ENCODE measurements around the gene SIMC1.
"Not testable (repeated sequence)": the region's sequence is repeated elsewhere in the genome, so short reads cannot be mapped to it uniquely, and the experiment has no call there.

Gene SIMC1
- total RNA-seq, result 12.5 to 15.5 reads per million in 2 experiments

DNA sequence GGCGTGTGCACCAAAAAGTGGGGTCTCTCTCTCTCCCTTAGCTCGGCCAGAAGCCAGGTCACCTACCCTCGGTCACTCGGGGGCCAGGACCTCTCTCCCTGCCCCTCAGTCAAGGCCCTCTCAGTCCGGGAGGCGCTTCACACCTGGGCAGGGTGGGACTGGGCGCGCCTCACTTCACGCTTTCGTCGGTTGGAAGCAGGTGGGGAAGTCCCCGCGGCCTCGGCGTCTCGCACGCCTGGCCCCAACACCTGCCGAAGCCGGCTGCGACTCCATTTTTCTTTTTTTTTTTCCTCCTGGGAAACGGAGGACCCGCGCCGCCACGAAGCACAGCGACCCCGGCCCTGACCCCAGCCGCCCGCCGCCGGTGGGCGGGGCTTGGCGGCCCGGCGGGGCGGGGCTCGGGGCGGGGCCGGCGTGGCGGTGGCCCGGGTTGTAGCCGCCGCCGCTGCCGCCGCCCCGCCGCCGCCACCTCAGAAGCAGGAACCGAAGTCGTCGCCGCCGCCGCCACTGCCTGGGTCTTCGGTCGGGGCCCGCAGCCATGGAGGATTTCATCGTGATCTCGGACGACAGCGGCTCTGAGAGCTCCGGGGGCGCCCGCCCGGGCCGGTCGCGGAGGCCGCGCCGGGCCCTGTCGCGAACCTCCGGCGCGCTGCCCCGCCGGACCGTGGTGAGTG lies at the start of gene SIMC1:
TSS of gene SIMC1 (plus strand) at position 454 of the 674 bp plus-strand sequence. CDS start at position 539, 85 bp downstream.
- peak; percentile 42 for DNase-seq (ENCODE audit: low read depth)

GRCh38 chr5:176188506-176189193 lies 49.6 kb upstream of the SIMC1 start:
- DNase-seq (ENCODE audit: low read depth), result no peak

GRCh38 chr5:176189857-176190256 lies 48.4 kb upstream of the SIMC1 start:
- DNase-seq (ENCODE audit: low read depth), result no peak

GRCh38 chr5:176190886-176191755 lies 47.1 kb upstream of the SIMC1 start:
- no peak for DNase-seq (ENCODE audit: low read depth)

DNA sequence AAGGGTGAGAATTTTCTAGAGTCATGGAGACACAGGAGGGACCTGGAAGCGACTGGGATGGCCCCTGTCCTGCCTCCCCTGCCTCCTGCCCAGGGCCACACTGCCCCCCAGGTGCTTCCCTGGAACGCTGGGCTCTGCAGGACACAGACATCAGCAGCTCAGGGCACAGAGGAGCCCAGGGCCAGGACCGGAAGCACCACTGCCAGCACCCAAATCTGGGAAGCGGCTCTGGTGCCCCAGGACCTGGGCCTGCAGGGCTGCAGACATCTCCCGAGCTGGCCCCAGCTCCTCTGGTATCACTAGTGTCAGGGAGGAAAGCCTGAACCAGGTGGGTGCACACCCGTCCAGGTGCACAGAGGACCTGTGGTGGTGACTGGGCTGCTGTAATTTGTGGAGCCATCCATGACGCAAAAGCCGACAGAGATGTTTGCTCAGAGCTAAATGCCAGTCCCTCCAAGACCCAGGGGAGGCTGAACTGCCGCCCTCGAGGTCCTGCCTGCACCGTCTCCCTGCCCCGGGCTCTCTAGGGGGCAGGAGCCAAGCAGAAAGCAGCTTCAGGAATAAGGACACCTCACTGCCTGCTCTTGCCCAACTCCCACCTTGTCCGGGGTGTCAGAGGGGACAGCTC lies 46.0 kb upstream of the SIMC1 start:
- DNase-seq (ENCODE audit: low read depth), result no peak

GRCh38 chr5:176192722-176193117 lies 45.5 kb upstream of the SIMC1 start:
- DNase-seq (ENCODE audit: low read depth), result not testable (repeated sequence)

GRCh38 chr5:176193636-176194035 lies 44.6 kb upstream of the SIMC1 start:
- DNase-seq (ENCODE audit: low read depth), result not testable (repeated sequence)

DNA sequence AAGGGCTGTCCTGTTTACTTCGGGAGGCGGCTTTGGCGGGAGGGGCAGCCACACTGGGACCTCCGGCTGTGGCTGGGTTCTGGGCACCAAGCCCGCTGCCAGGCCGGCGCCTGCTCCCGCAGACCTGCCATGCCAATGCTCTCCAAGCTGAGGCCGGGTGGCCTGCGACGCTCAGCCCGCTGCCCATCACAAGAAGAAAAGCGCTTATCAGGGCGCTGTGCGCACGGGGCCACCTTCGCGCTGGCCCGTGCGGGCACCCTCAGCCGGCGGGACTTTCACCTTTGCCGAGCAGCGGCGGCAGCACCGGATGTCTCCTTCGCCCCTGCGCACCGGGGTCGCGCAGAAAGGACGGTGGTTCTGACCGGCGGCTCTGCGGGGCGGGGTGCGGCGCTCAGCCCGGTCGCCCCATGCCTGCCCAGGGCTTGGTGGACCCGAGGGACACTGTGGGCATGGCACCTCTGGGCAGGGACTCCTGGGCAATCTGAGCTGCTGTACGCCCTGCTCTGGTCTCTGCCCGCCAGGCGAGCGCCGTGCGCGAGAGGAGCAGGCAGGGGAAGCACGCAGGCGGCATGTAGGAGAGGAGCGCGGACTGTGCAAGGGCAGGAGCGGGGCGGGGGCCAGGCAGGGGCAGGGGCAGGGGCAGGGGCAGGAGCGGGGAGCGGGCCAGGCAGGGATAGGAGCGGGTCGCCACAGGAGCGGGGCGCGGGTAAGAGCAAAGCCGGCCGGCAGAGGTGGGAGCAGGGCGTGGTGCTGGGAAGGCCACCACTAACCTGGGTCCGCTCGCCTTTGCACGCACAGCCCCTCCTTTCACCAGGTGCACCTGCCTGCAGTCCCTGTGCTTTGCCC lies 43.8 kb upstream of the SIMC1 start:
- not testable (repeated sequence) for DNase-seq (ENCODE audit: low read depth)

DNA sequence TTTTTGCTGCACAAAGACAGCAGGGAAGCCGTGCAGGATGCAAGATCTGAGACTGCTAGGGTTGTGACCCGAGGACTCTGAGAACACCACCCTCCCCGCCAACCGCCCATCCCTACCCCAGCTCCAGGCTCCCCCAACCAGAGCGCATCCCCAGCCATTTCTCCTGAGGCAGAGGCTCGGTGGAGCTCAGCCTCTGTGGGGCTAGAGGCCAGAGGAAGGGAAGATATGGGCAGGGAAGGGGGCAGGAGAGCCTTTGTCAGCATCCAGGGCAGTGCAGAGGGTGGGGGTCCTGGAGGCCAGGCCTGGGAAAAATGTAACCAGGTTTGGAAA lies 43.2 kb upstream of the SIMC1 start:
- not testable (repeated sequence) for DNase-seq (ENCODE audit: low read depth)

DNA sequence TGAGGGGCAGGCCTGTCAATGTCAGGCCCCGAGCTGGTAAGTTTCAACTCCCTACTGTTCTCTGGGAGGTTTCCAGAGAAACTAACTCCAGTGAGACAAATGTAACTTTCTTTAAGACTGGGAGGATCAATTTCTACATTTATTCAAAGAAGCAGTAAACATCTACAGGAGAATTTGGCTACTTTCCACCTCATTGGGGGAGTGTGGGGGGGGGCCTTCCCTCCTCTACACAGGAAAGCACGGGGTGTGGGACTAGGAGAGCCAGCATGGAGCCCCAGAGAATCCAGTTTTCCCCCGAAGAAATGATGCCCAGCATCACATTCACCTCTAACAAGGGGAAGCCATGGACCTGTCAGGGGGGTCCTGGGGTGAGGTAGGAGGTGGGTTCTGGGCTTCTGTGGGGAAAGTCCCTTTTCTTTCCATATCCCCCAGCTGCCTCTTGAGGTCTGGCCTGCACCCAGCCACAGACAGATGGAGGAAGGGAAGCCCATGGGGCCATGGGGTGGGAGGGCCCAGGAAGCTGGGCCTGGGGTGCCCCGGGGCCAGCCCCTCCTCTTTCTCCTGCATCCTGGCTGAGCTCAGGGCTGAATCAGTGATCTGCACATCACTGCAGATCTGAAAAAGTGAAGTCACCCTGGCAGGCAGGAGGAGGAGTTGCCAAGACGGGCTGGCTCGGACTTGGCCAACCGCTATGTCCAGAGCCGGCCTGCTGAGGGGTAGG lies 42.6 kb upstream of the SIMC1 start:
- DNase-seq (ENCODE audit: low read depth), result not testable (repeated sequence)

GRCh38 chr5:176196781-176197180 lies 41.4 kb upstream of the SIMC1 start:
- DNase-seq (ENCODE audit: low read depth), result not testable (repeated sequence)

DNA sequence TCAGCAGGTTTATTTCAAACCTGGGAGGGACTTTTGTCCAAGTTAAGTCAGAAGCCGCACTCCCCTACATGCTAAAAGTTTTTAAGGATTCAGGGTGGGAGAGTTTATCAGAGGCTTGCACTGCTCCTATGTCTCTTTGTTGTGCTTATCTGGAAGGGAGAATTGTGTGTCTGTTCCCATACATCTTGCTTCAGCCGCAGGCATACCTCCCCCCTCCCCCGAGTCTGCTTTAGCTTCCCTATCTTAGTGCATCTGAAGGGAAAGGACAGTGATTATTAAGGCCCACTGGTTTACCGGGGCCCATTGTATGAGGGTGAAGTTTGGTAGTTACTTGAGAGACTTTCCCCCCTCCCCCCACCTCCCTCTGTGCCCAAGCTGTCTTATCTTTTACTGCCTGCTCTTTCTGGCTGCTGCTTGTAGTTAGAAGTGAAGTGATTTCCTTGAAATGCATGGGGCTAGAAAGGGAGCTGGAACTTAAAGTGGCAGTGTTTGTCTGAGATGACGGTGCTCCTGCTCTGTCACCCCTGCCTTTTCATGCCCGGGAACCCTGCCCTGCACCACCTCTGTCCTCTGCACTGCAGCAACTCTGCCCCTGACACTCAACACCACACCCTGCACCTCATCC lies 40.9 kb upstream of the SIMC1 start:
- DNase-seq (ENCODE audit: low read depth), result not testable (repeated sequence)

DNA sequence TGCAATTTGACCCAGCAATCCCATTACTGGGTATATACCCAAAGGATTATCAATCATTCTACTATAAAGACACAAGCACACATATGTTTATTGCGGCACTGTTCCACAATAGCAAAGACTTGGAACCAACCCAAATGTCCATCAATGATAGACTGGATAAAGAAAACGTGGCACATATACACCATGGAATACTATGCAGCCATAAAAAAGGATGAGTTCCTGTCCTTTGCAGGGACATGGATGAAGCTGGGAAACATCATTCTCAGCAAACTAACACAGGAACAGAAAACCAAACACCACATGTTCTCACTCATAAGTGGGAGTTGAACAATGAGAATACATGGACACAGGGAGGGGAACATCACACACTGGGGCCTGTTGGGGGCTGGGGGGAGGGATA lies 39.9 kb upstream of the SIMC1 start:
- not testable (repeated sequence) for DNase-seq (ENCODE audit: low read depth)

DNA sequence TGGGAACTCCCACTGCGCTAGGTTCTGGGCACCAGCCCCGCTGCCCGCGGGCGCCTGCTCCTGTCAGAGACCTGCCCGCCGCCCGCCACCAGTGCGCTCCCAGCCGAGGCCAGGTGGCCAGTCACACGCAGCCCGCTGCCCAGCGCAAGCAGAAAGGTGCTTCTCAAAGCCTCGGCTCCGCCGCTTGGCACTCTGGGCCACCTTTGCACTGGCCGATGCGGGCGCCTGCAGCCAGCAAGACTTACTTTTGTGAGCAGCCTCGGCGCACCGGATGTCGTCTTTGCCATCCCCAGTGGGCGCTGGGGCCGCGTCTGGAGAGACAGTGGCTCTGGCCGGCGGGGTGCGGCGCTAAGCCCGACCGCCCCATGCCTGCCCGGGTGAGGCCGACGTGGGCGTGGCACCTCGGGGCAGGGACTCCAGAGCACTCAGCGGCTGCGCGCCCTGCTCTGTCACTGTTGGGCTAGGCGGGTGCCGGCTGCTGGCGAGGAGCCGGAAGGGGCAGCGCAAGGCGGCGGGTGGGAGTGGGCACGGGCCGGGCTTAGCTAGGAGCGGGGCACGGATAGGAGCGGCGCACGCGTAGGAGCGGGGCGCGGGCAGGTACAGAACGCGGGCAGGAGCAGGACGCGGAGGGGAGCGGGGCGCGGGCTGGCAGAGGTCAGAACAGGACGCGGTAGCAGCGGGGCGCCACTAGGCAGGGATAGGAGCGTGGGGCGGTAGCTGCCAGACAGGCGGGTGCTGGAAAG lies 39.1 kb upstream of the SIMC1 start:
- not testable (repeated sequence) for DNase-seq (ENCODE audit: low read depth)

DNA sequence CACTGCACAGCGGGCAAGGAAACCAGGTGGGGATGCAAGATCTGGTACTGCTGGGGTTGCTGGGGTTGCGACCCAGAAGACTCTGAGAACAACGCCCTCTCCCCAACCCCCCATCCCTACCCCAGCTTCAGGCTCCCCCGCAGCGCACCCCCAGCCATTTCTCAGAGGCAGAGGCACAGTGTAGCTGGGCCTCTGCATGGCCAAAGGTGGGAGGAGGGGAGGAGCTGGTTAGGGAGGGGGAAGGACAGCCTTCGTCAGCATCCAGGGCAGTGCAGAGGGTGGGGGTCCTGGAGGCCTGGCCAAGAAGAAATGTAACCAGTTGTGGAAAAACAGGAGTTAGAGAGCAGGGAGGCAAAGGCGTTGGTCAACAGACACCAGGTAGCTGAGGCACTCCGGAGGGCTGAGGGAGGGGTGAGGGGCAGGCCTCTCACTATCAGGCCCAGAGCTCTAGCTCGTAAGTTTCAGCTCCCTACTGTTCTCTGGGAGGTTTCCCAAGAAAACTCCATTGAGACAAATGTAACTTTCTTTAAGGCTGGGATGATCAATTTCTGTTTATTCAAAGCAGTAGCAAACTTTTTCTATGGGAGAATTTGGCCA lies 38.3 kb upstream of the SIMC1 start:
- not testable (repeated sequence) for DNase-seq (ENCODE audit: low read depth)

- DNase-seq (ENCODE audit: low read depth), result no peak
Observed at GRCh38 chr5:176201811-176202210, 36.4 kb upstream of the SIMC1 start.

DNA sequence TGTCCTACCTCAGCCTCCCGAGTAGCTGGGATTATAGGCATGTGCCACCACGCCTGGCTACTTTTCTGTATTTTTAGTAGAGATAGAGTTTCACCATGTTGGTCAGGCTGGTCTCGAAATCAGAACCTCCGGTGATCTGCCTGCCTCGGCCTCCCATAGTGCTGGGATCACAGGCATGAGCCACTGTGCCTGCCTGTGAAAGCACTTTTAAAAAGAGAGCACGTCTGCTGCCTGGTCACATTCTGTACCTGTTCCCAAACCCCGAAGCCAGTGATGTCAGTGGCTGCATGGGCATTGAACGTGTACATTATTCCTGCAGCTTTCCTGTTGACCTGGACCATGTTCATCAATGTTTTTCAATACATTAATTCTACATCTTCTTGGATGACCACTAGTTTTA lies 35.1 kb upstream of the SIMC1 start:
- no peak for DNase-seq (ENCODE audit: low read depth)

GRCh38 chr5:176203535-176203934 lies 34.7 kb upstream of the SIMC1 start:
- not testable (repeated sequence) for DNase-seq (ENCODE audit: low read depth)
